Measurements from ENCODE around the gene P2RY6. TPM values are rescaled to one million over a fixed set of nuclear protein-coding genes. Genes with fewer than 3 reads are reported as not detected.

P2RY6 gene
- total RNA-seq, 1 experiment from 2014 or later: 0.15 TPM

GRCh38 chr11:73266646-73267020 is 5.5 kb upstream of the P2RY6 start:
- Histone ChIP-seq H3K9ac (ENCODE audit: low read length) (no peak overlapping the region), H3K4me3 (replicated peaks in 1 of 2; ENCODE audit: low read depth in 1 of 2, low read length in 2 of 2) (no peak overlapping the region), H3K36me3 (ENCODE audit: control insufficient read depth in 1 of 2, insufficient read depth in 2 of 2, low read length in 2 of 2) (no peaks in the 10 kb centered on the region), H3K27me3 (ENCODE audit: insufficient read depth, low read length) (peaks cover 5% of the 10 kb centered on the region; the same call in 1 of the 2 replicates), H3K79me2 (ENCODE audit: insufficient read depth, low read length) (no peaks in the 10 kb centered on the region), H3K9me2 (ENCODE audit: insufficient read depth) (no peaks in the 10 kb centered on the region), H3K4me1 (ENCODE audit: control insufficient read depth in 1 of 2, insufficient read depth in 2 of 2, low read length in 2 of 2) (peaks cover 2 to 10% of the 10 kb centered on the region in 2 experiments; a peak in 2 of 4 replicates), H3K9me3 (ENCODE audit: control insufficient read depth in 1 of 2, insufficient read depth in 1 of 2, low read depth in 1 of 2, low read length in 2 of 2) (no peaks in the 10 kb centered on the region), H3K27ac (ENCODE audit: low read depth, low read length) (no peak overlapping the region), H2AFZ (ENCODE audit: low read depth, low read length, poor library complexity, severe bottlenecking) (no peak overlapping the region), H4K20me1 (ENCODE audit: insufficient read depth) (no peaks in the 10 kb centered on the region), H3K4me2 (ENCODE audit: low read length) (no peak overlapping the region)
- intact Hi-C loops (cut with micrococcal nuclease): no loop called here
- DNase-seq (ENCODE audit: low read depth, low spot score) (no peak), ATAC-seq (no peak)
- no TSS peak for BruUV-seq (replicated peaks)
- CTCF ChIA-PET: no interaction called here
- TF ChIP-seq CBX3 (IDR thresholded peaks at IDR 0.05; ENCODE audit: low read depth) (no peak), MAX (IDR thresholded peaks at IDR 0.05) (no peak), ATF3 (IDR thresholded peaks at IDR 0.05) (no peak), FOSL1 (IDR thresholded peaks at IDR 0.05; ENCODE audit: low read depth) (no peak), TCF7L2 (IDR thresholded peaks at IDR 0.05; ENCODE audit: borderline replicate concordance, extremely low read depth, insufficient read depth, insufficient read length) (no peak), RAD21 (IDR thresholded peaks at IDR 0.05; ENCODE audit: low read depth) (no peak), SIN3A (IDR thresholded peaks at IDR 0.05; ENCODE audit: low read depth) (no peak), CTCF (IDR thresholded peaks at IDR 0.05 in 2 of 3, conservative IDR thresholded peaks at IDR 0.05 in 1 of 3; ENCODE audit: borderline replicate concordance in 1 of 3, insufficient read depth in 1 of 3, low read depth in 2 of 3, low read length in 2 of 3) (no peak), SP1 (IDR thresholded peaks at IDR 0.05; ENCODE audit: low read depth) (no peak), EGR1 (IDR thresholded peaks at IDR 0.05; ENCODE audit: low read depth) (no peak), YY1 (IDR thresholded peaks at IDR 0.05; ENCODE audit: extremely low read depth, insufficient replicate concordance, low read depth, low read length) (no peak)
- RAD21 ChIA-PET (ENCODE audit: low non-redundant PET in 1 of 2, low total read pairs in 2 of 2, uncharacterized antibody in 2 of 2, unreplicated experiment in 2 of 2): no interaction called here
- POLR2A ChIA-PET: no interaction called here

Data from HCT116 (cell line).